ENCODE data around the gene PRR33.

DNA sequence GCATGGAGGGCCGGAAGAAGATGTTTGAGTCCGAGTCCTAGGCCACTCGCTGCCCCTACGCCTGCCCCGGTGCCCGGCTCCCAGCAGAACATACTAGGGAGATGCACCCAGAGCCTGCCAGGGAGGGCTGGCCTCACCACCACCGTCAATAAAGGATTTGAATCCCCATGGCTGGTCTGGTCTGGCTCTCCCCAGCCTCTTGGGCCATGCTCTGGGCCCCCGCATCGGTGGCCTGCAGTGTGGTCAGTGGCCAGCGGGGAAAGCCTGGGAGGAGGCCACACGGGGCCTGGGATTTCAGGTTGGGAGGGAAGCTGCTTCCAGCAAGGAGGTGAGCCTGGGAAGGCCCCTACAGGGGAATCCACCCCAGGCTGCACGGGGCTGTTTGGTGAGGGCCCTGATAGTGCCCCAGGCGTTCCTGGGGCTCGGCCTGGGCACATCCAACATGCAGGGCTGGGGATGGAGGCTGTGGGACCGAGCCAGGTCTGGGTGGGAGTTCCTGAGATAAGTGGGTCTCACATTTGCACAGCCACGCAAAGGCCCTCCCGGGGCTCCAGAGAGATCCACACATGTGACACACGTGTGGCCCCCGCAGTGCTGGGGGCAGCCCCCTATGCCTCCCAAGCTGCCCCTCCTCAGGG, 50.1 kb downstream of the PRR33 start:
- TF ChIP-seq POLR2A (IDR thresholded peaks at IDR 0.05): no peak
- TF ChIP-seq, protein P1, sequence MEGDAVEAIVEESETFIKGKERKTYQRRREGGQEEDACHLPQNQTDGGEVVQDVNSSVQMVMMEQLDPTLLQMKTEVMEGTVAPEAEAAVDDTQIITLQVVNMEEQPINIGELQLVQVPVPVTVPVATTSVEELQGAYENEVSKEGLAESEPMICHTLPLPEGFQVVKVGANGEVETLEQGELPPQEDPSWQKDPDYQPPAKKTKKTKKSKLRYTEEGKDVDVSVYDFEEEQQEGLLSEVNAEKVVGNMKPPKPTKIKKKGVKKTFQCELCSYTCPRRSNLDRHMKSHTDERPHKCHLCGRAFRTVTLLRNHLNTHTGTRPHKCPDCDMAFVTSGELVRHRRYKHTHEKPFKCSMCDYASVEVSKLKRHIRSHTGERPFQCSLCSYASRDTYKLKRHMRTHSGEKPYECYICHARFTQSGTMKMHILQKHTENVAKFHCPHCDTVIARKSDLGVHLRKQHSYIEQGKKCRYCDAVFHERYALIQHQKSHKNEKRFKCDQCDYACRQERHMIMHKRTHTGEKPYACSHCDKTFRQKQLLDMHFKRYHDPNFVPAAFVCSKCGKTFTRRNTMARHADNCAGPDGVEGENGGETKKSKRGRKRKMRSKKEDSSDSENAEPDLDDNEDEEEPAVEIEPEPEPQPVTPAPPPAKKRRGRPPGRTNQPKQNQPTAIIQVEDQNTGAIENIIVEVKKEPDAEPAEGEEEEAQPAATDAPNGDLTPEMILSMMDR (IDR thresholded peaks at IDR 0.05): no peak
